CD4-positive, alpha-beta T cell treated with Interleukin-10 for 1 hour (primary cell): ENCODE results near the gene DDX17.

Experiments used
- DNase-seq: peaks from one replicate; pipeline ENCODE4 v3.0.0-alpha.2; 2020

DDX17 gene

DNA sequence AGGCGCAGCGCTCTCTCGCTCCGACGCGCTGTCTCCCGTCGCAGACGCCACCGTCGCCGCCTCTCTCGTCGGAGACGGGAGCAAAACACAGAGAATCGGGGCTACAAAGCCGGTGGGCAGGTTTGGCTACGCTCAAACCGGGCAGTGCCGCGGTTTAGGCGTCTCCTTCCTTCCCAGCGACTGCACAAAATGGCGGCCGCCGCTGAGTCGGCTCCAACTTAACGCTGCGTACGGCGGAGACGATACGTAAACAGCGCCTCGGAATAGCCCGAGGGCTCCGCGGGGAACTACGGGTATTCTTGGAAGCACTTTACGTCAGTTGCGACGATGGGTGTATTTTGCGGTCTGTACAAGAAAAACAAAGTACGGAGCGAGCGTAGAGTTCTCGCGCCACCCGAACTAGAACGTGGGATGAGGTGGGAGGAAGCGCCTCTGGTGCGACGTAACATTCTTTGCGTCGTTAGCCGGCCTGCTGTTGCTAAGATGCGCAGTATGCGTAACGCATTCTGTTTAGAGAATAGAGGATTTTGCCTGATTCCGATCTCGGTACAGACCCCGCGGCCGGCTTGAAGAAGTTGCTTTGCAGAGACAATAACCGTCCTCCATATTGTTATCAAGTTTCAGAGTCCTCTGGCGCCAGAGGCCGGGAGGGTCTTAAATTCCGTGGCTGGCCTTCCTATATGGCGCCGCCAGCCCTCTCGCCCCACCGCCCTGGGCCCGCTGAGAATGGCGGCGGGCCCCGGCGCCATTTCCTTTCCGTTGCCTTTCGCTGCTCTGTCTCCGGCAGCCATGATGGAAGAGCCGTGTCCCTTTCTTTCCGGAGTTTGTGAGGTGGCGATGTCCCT, at the start of gene DDX17:
TSS of gene DDX17 (minus strand) at position 194 of the 845 bp plus-strand sequence.
- DNase-seq = peak; percentile 97

DNA sequence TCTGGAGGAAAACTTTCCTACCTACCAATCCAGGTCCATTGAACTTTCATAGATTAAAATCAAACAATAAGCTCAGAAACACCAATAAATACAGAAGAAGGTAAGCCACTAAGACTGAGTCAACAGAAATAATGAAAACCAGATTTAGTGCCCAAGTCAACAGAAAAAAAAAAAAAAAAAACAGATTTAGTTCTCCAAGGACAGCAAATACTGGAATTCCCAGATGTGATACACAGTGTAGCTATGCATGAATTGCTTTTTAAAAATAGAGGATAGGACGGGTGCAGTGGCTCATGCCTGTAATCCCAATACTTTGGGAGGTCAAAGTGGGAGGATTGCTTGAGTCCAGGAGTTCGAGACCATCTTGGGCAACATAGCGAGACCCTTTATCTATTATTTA, 48.2 kb upstream of the DDX17 start:
- no peak for DNase-seq

DNA sequence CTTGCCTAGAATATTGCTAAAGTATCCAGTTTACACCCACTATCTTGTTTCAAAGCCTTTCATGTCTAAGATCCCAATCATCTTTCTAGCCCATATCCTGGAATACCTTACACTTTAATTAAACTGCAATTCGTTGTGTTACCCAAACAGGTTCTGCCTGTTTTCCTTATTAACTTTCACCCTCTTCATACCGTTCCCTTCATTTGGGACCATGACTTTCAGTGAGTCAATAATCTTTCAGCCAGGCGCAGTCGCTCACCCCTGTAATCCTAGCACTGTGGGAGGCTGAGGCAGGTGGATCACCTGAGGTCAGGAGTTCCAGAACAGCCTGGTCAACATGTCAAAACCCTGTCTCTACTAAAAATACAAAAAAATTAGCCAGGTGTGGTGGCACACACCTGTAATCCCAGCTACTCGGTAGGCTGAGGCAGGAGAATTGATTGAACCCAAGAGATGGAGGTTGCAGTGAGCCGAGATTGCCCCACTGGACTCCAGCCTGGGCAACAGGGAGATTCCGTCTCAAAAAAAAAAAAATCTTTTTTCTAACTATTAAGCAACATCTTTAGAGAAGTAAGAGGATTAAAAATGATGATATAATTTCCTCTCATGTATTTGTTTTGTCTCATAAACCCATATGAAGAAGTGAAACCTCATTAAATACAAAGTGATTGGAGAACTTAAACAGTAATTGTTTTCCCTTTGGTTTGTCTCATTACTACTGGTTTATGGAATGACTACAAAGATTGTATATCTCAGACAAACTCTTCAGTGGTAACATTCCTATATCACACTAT, 43.2 kb upstream of the DDX17 start:
- DNase-seq = no peak

DNA sequence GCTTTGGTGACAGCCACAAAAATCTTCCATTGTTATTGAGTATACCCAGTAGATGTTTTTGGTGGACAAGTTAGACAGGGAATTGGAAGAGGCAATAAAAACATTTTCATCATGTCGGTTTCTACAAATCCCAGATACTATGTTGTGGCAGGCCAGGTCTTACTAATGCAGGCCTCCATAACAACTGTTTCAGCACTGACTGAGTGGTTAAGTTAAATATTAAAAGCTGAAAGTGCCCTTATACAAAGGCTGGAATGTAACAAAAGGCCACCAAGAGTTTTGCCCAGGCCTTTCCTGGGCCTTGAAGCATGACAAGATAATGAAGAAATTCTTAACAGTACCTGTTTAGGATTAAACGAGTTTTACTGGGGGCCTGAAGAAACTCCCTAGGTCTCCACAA, 34.6 kb upstream of the DDX17 start:
- DNase-seq = no peak

DNA sequence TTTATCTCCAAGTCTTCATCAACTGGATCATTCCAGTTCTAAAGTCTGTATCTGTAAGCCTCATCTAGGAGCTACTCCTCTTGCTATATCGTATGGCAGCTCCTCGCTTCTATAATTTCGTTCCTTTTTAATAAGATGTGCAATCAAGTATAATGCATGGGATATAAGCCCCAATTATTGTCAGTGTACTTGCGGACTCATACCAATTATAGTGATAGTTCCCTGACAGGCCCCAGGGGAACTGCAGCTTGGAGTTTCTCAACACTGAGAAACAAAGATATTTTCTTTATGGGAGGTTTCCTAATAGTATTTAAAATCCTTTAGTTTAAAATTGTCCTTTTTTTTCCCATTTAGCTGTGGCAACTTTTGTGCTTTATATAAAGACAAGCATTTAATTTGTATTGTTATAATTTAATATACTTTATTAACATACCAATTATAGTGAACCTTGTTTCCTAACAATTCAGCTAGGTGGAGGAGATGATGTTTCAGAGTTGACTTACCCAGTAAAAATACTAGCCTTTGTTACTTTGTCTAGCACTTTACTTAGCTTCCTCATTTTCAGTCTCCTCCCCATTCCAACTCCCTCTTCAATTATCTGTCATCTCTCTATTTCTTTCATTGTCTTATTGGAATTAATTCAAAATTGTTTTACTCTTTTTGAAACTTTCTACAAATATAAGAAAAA, 25.3 kb upstream of the DDX17 start:
- DNase-seq = no peak

DNA sequence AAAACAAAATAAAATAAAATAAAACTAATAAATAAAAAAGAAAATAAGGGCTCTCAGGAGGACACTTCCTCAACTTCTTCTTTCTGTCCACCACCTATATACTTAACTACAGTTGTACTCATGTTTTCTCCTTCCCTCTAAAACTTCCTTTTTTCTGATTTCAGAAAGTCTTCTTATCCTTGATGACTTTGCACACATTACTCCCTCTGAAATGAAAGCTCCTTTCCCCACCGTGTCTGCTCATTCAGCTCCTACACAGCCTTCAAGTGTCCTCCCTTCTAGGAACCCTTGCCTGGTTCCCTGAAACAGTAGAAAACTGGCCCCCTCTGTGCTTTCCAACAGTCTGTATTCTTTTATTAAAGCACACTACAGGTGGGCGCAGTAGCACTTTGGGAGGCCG, 18.3 kb upstream of the DDX17 start:
- DNase-seq = no peak

DNA sequence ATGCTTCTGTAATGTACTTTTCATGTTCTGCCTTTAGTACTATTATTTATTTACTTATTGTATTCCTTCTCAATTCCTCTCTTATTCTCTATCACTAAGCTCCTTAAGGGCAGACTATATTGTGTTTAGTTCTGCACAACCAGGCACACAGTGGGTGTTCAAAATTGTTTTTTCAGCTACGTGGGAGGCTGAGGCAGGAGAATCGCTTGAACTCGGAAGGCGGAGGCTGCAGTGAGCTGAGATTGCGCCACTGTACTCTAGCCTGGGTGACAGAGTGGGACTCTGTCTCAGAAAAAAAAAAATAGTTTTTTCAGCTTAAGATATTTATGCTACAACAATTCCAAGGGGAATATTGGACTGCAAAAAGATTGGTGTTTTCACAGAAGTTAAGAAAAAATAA, 17.4 kb upstream of the DDX17 start:
- DNase-seq = no peak

DNA sequence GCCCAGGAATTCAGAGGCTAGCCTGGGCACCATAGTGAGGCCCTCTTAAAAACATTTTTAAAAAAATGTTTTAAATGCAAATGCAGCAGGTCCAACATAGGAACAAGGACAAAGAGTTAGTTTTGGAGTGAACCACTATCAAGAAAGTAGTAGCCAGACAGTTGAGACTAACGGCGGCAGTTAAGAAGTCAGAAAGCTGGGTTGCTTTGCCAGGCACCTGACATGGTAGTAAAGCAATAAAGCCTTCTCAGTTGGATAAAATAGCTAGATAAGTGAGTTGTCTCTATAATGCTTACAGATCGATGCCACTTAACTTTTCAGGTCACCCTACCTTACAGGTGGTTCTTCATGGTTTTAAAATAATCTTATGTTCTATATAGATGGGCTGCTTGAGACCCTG, 16.9 kb upstream of the DDX17 start:
- DNase-seq = no peak

DNA sequence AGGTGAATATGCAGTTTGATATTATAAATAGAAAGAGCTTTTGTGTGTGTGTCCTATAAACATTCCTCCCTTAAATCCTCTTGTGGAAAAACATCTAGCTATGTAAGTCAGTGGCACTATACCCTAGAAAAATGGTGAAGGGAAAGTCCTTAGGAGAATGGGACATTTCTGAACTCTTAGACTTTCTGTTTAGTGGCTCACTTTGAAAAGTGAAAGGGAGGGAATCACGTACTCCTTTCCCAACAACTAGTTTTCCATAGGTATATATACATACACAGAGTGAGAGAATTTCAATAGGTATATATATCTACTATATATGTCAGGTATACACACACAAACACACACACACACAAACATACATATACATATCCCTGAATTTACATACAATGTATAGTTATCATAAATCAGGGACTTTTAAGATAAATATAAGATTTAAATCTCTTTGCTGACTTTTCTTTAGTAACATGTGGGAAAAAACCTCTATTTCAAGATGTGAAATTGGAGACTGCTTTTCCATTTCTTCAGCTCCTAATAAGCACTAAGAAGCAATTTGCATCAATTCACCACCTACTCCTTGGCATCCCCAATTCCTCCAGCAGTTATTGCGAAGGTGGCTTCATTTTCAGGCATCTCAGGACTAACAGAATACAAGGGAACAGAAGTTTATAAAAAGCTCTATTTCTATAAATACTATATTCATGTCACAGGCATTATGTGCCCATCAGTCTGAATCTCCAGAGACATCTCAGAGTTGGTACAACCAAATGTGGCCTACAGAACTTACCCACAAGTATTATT, 13.5 kb upstream of the DDX17 start:
- DNase-seq = no peak

DNA sequence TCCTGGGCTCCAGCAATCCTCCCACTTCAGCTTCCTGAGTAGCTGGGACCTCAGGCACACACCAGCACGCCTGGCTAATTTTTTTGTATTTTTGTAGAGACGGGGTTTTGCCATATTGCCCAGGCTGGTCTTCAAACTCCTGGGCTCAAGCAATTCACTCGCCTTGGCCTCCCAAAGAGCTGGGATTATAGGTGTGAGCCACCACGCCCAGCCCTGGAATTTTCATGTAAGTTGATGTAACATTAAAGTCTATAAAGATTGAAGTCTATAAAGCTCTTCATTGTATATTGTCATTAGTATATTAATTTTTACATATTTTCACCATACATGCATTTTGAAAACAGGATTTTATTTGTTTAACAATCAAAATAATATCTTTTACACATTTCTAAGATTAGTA, 12.5 kb upstream of the DDX17 start:
- DNase-seq = no peak

DNA sequence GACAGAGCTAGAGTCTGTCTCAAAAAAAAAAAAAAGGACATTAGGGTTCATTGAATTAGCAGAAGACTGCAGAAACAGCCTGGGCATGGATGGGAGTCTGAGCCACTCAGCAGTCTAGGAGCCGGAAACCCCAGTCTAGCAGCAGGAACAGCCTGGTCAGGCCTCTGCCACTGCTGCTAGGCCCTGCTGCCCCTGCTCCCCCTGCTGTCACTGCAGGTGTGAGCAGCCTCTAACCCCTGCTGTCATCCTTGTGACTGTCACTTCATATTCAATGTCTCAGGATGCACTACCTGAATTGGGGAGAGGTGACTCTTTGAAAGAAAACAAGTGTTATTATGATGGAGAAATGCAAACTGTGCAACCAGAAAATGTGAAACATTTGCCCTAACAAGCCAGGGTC, 7.0 kb upstream of the DDX17 start:
- peak; percentile 51 for DNase-seq

DNA sequence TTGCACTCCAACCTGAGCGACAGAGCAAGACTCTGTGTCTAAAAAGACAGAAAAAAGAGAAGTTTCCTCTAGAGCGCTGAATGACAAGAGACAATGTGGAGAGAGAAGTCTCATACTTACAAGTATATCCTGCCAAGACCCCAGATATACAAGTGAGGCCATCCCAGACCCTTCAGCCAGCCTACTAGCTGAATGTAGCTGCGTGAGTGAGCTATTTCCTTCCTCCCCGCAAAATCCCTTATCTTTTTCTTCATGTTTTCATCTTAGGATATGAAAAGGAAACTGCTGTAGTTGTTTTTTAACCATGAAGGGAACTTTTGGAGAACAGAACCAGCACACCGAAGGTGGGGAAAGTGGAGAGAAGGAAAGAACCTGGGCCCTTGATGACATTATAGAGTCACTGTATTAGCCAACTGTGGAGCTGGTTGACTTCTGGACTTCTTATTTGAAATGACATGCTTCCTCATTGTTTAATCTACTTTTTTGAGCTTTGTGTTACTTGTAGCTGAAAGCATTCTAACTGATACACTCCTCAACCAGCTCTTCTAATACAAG, 4.4 kb upstream of the DDX17 start:
- no peak for DNase-seq

DNA sequence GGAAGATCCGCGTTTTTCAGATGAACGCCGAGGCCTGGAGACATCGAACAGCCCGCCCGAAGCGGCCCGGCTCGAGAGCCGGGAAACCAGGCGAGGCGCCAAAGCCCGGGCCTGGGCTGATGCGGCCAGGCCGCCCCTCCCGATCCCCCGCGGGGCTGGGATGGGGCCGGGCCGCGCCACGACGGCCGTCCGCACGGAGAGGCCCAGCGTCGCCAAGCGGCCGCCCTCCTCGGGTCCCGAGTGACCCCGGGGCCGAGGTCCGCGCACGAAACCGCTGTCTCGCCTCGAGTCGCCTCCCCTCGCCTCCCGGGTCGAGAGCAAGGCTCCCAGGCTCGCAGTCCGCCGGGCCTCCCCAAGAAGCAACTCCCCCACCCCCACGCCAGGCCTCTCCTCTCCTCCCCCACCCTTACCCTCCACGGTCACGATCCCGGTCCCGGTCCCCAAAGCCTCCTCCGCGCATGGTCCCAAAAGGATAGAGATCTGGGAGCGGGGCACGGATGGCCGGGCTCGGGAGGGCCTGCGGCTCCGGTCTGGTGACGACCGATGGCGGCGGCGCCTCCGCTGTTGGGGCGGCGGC, 482 bp downstream of the DDX17 start:
- DNase-seq = peak; percentile 69

DNA sequence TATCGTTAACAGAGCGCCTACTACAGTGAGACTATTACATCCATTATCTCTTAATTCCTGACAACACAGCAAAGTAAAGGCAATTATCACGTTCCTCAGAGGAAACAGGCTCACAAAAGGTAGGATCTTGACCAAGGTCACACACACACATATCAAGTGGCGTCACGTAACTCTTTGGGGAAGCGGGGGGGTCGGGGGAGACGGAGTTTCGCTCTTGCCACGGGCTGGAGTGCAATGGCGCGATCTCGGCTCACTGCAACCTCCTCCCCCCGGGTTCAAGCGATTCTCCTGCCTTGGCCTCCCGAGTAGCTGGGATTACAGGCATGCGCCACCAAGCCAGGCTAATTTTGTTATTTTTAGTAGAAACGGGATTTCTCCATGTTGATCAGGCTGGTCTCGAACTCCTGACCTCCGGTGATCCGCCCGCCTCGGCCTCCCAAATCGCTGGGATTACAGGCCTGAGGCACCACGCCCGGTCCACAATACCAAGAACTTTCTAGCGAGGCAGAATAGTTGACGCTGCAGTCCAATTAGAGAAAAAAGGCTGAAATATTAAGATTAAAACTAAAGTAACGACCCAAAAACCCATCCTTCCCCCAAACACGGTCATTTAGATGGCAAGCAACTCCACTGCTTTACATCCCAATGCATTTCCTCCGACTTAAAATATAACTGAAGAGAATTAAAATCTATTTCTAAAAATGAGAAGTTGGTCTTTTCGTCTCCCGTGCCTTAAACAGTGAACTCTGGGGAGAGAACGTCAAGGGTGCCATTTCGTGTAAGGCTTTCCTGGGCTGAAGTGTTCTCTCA, 1.2 kb downstream of the DDX17 start:
- peak; percentile 75 for DNase-seq

DNA sequence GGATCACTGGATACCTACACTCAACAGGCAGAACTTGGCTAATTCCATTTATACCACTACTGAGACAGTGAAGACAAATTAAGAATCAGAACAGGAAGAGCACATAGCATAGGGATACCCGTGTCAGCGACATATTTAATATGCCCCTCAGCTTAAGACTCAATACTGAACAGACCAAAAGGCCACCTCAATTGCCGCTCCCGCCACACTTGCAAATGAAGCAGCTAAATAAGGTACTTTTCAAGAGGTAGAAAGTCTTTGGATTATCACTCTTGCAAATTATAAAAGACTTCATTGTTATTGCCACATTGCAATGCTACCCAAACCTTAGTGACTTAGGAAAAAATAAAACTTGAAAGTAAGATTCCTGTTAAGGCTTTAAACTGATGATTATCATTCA, 3.1 kb downstream of the DDX17 start:
- DNase-seq = no peak

DNA sequence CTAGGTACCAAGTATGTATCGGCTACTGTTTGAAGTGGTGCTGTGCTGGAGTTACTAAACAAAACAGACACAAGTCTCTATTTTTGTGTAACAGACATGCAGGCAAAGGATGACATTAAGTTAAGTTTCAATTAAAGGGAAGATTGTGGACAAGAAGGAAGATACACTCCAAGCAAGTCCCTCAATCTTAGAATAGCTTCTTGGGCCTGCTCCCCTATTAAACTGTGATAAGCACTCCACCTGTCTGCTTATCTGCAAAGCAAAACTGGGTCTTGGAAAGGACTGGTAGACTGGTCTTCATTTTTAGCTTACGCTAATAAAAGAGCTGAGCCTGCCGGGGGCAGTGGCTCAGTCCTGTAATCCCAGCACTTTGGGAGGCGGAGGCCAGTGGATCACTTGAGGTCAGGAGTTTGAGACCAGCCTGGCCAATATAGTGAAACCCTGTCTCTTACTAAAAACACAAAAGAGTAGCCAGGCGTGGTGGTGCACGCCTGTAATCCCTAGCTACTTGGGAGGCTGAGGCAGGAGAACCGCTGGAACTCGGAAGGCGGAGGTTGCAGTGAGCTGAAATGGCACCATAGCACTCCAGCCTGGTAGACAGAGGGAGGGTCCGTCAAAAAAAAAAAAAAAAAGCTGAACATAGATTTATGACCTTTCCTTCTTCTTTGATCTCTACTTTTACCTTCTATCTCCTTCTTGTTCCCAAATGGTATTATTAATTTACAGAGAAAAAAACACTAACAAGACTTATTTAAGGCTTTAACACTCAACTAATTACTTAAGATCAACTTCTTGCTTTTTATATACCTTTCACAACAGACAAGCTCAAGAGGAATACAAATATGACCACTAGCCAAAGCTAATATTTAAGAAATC, 4.1 kb downstream of the DDX17 start:
- no peak for DNase-seq

DNA sequence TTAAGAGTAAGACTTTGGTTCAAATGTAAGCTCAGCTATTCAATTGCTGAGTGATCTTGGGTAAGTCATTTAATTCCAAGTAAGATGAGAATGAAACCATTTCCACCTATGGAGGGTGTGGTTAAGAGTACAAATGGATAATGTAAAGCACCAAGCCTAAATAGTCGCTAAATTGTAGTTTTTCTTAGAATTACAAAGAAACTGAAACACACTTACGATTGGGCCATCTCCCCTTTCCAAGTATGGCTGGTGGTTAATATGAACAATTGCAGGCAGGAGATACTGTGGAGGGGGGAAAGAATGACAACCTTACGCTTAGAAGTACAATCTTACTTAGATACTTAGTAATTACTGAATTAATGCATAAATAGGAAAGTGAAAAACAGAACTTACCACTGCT, 8.2 kb downstream of the DDX17 start:
- no peak for DNase-seq

DNA sequence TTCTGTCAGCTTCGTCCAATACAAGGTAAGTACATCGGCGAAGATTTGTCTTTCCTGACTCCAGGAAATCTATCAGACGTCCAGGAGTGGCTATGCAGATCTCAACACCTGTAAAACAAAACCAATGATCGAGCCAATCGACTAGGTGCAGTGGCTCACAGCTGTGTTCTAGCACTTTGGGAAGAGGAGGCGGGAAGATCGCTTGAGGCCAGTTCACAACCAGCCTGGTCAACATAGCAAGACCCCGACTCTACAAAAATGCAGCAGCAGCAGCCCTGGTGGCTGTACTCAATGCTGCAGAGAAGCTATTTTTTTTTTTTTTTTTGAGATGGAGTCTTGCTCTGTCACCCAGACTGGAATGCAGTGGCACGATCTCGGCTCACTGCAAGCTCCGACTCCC, 11.2 kb downstream of the DDX17 start:
- no peak for DNase-seq

DNA sequence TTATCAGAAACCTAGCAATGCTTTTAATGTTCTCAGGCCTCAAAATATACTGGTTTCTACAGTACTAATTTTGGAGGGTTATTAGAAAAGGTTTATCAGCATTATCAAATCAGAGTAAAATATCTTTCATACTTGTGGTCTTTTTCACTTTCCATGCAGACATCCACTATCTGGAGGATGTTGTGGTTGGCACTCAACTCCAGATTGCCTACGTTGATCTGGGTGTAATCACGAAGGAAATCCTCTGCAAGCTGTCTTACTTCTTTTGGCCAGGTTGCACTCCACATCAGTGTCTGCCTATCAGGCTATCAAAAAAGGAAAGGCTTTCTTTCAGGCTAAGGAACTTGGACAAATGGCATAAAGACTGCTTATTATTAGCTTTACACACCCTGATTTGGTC, 11.6 kb downstream of the DDX17 start:
- DNase-seq = no peak

DNA sequence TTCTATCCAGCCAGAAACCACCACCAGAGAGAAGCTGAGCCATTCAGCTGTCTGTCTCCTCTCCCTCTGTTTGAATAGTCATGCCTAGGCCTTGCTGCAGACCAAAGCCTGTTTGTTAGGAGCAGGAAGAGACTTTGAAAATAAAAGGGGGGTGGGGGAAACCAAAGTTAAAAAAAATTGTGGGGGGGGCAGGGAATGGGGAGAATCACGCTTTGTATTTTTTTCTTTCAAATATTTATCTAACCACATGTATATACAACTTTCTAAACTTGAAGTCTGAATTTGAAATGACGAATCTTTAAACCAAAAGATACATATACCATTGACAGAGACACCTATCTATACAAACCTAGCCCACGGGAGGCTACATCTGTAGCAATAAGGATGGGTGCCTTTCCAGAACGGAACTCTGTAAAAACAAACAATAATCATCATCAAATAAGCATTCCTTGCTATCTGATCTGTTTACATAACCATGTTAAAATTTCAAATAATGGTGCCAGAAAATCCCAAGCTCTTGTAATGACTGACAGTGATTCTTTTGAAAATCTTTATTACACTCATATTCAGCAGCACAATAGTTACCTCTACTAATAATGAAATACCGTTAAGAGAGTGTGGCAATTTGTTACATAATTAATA, 14.3 kb downstream of the DDX17 start:
- DNase-seq = no peak
